Activated CD4-positive, alpha-beta T cell treated with anti-CD3 and anti-CD28 coated beads, Interleukin-2, amount 50 U/mL, for 4 hours (primary cell): Measurements from ENCODE around the gene ACSF3.
"Not testable (repeated sequence)": the region's sequence is repeated elsewhere in the genome, so short reads cannot be mapped to it uniquely, and the experiment has no call there.

ENCODE experiments used
- DNase-seq, 2 experiments: peaks; one replicate each; pipeline ENCODE4 v3.0.0-alpha.2; 2020

Gene ACSF3

GRCh38 chr16:89074072-89074674, 19.5 kb upstream of the ACSF3 start:
- DNase-seq: not testable (repeated sequence)

GRCh38 chr16:89074803-89075688, 18.6 kb upstream of the ACSF3 start:
- DNase-seq: no peak

GRCh38 chr16:89076159-89076558, 17.5 kb upstream of the ACSF3 start:
- no peak for DNase-seq

- DNase-seq: no peak
Observed at GRCh38 chr16:89077076-89077475, 16.6 kb upstream of the ACSF3 start.

GRCh38 chr16:89078172-89078571, 15.5 kb upstream of the ACSF3 start:
- DNase-seq: no peak

GRCh38 chr16:89079434-89079980, 14.1 kb upstream of the ACSF3 start:
- DNase-seq: no peak

GRCh38 chr16:89080196-89080853, 13.3 kb upstream of the ACSF3 start:
- DNase-seq: no peak

- DNase-seq: no peak
Observed at GRCh38 chr16:89081556-89081955, 12.1 kb upstream of the ACSF3 start.

GRCh38 chr16:89084411-89084810, 9.2 kb upstream of the ACSF3 start:
- DNase-seq: no peak

- DNase-seq: no peak
Observed at GRCh38 chr16:89084814-89085612, 8.6 kb upstream of the ACSF3 start.

- no peak for DNase-seq
Observed at GRCh38 chr16:89085755-89086154, 7.9 kb upstream of the ACSF3 start.

GRCh38 chr16:89087922-89088497, 5.6 kb upstream of the ACSF3 start:
- DNase-seq: no peak

- DNase-seq: no peak
Observed at GRCh38 chr16:89089120-89089519, 4.5 kb upstream of the ACSF3 start.

- DNase-seq: no peak
Observed at GRCh38 chr16:89090182-89090630, 3.4 kb upstream of the ACSF3 start.

GRCh38 chr16:89090669-89091426, 2.8 kb upstream of the ACSF3 start:
- no peak for DNase-seq

- no peak for DNase-seq
Observed at GRCh38 chr16:89092013-89092412, 1.6 kb upstream of the ACSF3 start.

GRCh38 chr16:89093252-89093601, 425 bp upstream of the ACSF3 start:
- not testable (repeated sequence) for DNase-seq

GRCh38 chr16:89094252-89094879, 714 bp downstream of the ACSF3 start:
- no peak for DNase-seq

- DNase-seq: no peak
Observed at GRCh38 chr16:89094880-89095258, 1.2 kb downstream of the ACSF3 start.

- no peak for DNase-seq
Observed at GRCh38 chr16:89095491-89095951, 1.9 kb downstream of the ACSF3 start.
